Stimulated activated CD4-positive, alpha-beta T cell treated with anti-CD3 and anti-CD28 coated beads, Interleukin-4, amount 100 ng/mL, for 24 hours (primary cell): ENCODE measurements around the gene ZNF354C.

Experiments
- DNase-seq: peaks from one replicate; pipeline ENCODE4 v3.0.0-alpha.2; 2020

The ZNF354C gene

GRCh38 chr5:179114756-179115155 is 54.6 kb downstream of the ZNF354C start:
- DNase-seq, result no peak

DNA sequence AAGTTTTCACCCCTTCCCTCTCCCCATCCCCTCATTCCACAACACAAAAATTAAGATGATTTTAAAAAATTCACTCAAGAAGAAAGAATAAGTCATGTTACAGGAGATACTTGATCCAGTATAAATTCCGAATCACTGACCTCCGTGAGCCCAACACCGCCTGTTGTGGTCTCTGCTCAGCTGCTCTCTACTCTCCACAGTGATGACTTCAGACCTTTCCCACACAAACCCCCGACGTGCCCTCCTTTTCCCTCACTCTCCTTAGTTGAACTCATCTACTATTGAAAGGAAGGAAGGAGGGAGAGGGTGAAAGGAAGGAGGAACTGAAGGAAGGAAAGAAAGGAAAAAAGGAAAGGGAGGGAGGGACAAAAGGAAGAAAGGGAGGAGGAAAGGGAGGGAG is 55.1 kb downstream of the ZNF354C start:
- no peak for DNase-seq

- no peak for DNase-seq
Measured at GRCh38 chr5:179115845-179116524, 55.8 kb downstream of the ZNF354C start.

- DNase-seq, result no peak
Measured at GRCh38 chr5:179118338-179118737, 58.2 kb downstream of the ZNF354C start.

DNA sequence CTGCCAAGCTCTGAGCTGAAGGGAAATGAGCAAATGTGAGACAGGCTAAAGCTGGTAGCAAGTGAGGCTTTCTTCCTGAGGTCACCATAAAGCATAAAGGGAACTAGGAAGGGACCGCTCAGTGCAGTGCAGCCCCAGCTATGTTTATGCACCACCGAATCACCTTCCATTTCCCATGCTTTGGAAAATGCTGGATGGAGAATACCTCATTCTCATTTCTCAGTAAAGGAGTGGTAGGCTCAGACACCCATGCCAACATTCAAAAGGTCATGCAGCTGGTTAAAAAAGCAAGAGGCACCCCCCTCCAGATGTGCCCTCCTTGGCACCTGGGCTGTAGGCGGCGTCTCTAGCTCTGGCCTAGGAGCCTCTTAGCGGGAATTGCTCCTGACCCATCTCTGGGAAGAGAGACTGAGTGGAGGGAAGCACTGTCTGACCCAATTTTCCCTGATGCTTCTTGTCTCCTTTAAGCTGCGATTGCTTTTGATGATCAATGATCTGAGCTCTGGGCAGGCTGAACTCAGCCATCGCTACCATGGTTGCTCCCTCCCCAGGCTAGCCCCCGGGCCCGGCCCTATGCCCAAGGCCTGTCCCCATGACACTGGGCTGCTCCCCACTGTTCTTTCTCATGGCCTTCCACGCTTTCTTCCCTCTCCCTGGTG is 58.7 kb downstream of the ZNF354C start:
- no peak for DNase-seq

DNA sequence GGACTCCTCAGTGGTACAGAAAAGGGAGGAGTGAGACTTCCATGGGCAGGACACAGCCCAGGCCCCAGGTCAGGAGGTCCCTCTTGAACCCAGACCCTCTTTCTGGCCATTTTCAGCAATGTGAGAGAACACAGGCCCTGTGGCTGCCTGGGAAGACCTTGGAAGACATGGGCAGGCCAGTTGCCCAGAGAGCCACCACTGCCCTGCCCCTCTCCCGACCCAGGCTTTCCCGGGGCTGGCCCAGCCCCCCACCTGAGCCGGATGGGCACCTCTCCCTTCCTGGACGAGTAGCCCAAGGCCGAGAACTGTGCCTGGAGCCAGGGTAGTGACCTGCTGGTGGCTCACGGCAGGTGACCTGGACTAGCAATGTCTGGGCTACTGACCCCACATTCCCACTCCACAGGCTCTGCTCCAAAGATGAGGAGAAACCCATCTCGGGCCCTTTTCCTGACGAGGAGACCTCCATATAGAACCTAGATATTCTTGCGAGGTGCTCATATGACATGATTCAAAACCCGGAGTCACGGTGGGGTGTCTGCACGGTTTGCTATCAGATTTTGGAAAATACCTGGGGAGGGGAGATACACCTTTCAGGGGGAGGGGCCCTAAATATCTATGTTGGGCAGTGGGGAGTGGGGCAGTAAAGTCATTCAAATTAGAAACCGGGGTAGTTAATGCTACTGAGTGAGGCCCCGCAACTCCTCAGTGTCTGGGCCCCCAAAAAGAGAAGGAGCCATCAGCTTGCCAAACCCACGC is 59.4 kb downstream of the ZNF354C start:
- no peak for DNase-seq

DNA sequence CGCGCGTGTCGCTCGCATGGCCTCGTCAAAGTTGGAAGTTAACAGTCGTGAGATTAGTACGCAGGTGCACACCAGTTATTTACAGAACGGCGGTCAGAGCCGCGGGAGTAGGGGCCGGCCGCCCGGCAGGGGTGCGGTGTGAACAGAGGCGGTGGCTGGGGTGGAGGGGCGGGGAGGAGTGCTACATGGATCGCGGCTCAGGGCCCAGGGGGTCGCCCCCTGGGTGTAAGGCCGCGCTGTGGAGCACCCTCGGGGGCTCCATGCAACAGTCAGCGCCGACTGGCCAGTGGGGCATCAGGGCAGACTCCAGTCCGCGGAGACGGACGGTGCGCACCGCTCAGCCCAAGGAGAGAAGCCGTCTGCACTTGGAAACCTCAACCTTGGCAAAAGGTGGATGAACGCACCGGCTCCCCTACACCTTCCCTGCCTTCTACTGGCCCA is 60.3 kb downstream of the ZNF354C start:
- no peak for DNase-seq

- no peak for DNase-seq
Measured at GRCh38 chr5:179120951-179121666, 60.9 kb downstream of the ZNF354C start.

- no peak for DNase-seq
Measured at GRCh38 chr5:179121667-179122111, 61.5 kb downstream of the ZNF354C start.

DNA sequence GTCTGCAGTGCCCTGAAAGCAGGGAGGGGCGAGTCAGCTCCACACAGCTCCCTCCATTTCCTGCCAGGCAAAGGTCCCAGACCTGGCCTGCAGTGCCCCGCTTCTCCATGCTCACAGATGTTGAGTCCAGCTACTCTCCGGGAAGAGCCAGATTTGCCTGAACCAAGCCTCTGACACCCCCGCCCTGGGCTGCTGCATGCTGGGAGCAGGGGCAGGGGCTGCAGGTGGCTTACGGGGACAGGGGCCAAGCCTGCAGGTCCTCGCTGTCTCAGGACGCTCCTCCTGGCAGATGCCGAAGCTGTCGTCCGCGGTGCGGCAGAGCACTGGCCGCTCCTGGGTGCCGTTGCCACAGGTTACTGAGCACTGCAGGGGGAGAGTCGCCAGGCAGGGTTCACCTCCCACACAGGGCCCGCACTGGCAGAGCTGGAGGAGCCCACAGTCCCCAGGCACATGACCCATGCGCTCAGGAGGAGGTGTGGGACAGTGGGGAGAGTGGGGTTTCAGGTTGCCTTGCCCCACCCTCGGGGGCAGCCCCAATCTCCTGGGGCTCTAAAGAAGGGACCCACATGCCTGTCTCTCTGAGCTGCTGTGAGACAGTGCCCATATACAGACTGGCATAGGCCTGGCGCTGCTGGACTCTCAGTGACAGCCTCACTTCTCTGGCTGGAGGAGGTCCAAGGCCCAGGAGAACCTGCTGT is 62.4 kb downstream of the ZNF354C start:
- no peak for DNase-seq

GRCh38 chr5:179123109-179123426 is 62.9 kb downstream of the ZNF354C start:
- DNase-seq, result no peak

DNA sequence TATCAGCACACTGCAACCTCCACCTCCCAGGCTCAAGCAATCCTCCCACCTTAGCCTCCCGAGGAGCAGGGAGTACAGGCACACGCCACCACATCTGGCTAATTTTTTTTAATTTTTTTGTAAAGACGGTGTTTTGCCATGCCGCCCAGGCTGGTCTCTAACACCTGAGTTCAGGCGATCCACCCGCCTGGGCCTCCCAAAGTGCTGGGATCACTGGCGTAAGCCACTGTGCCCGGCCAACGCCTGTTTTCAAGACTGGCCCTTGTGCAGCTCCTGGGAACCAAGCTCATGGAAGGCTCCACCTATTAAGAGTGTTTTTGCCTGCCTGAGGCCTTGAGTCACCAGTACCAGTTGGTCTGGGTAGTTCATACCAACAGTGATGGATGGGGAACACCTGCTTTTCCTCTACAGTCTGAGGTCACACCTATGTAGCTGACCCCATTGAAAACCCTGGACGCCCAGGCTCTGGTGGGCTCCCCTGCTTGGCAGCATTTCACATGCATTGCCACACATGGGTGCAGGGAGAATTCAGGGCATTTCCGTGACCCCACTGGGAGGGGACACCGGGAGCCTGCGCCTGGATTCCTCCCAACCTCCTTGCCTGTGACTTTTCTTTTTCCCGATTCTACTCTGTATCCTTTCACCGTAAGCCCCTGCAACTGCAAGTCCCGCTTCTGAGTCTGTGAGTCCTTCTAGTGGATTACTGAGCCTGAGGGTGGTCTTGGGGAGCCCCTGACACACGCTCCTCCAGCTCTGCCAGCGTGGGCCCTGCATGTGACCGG is 63.5 kb downstream of the ZNF354C start:
- no peak for DNase-seq

GRCh38 chr5:179124273-179124852 is 64.2 kb downstream of the ZNF354C start:
- no peak for DNase-seq

- no peak for DNase-seq
Measured at GRCh38 chr5:179124853-179125788, 64.9 kb downstream of the ZNF354C start.

- no peak for DNase-seq
Measured at GRCh38 chr5:179125789-179126505, 65.8 kb downstream of the ZNF354C start.

DNA sequence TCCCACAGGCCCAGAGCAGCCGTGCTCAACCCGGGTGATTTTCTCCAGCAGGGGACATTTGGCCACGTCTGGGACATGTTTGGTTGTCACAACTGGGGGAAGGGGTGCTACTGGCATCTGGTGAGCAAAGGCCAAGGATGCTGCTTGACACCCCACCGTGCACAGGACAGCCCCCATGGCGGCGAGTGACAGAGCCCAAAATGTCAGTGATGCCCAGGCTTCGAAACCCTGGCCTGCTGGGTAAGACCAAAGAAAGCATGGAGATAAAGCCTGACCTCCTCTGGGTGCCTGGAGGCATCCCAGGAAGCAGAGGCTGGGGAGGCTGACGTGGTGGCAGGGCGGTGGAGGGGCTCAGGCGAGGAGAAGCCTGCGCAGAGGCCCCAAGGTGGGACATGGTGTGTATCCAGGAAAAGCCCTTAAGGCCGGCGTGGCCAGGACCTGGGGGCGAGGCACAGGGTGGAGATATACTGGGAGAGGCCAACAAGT is 66.4 kb downstream of the ZNF354C start:
- no peak for DNase-seq

- DNase-seq, result no peak
Measured at GRCh38 chr5:179127136-179128040, 67.2 kb downstream of the ZNF354C start.

GRCh38 chr5:179128041-179128365 is 67.8 kb downstream of the ZNF354C start:
- no peak for DNase-seq

DNA sequence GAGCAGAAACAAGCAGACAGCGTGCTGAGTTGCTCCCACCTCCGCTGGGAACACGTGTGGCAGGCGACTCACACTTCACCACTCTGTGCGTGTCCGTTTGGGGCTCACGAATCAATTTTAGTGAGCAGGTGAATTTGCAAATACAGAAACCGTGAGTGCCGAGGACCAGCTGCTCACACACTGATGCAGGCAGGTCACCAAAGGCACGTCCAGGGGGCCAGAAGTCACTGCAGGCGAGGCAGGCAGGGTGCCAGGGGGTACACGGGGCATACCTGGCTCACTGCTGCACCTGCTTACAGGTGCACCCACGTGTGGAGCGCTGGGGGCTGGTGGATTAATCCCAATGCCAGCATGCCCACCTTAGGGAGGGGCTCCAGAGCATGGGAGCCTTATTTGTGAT is 68.8 kb downstream of the ZNF354C start:
- no peak for DNase-seq
